ENCODE results near the gene F5.

The F5 gene

DNA sequence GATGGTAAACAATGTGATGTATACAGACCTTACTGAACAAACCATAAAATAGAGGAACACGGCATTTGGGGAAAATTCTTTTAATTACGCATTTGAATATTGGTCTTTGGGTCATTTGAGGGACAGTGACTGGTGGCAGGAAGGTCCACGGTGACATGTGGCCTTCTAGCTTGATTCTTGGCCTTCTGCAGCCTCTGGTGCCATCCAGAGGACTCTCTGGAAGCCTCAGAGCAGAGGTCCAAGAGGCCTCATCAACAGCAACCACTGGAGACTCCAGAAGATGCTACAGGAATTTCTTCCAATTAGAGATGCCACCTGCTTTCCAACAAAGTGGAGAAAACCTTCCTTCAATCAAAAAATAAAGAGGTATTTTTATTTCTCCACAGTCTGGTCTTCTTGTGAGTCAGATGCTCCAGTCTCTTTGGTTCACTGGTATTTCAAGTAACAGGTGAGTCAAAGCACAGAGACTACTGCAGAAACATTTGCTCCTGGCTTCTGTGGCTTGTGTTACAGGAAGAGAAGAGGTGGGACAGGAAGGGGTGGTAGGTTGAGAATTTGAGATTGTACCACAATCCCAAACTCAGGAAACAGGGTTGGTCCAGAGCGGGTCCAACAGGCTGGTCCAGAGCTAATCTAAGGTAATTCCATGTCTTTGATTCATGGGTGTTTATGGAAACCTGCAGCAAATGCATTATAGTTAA lies 2.7 kb upstream of the F5 start:
- no peak for DNase-seq (ENCODE audit: low read depth in 1 of 2, low spot score in 1 of 2)

DNA sequence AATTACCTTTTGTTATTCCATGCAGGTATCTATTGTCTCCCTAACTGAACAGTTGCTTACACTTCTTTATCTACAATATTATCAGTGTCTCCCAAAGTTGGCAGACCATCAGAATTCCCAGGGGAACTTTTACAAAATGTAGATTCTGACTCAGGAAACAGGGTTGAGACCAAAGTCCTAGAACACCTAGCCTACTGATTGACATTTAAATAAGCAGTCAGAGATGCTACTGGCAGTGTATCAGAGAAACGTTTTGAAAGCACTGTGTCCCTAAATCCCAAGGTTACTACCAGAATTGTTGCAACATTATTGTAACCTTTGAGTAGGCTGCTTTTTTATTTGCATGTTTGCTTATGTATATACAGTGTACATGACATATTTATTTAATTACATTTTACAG lies 1.8 kb upstream of the F5 start:
- no peak for DNase-seq (ENCODE audit: low read depth in 1 of 2, low spot score in 1 of 2)

DNA sequence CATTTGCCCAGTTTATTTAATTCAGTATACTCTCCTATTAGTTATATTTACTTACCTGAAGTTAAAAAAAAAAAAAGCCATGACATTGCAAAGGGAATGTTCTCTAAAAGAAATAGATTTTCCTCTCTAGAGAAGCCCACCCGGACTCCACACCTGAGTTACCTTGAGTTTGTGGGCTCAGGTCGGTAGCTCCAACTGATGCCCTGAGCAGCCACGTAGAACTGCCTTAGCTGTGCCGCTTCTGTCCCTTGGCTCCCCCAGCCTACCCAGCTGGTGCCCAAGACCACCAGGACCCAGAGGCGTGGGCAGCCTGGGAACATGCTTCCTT lies 250 bp downstream of the F5 start:
- no peak for DNase-seq (ENCODE audit: low read depth in 1 of 2, low spot score in 1 of 2)

DNA sequence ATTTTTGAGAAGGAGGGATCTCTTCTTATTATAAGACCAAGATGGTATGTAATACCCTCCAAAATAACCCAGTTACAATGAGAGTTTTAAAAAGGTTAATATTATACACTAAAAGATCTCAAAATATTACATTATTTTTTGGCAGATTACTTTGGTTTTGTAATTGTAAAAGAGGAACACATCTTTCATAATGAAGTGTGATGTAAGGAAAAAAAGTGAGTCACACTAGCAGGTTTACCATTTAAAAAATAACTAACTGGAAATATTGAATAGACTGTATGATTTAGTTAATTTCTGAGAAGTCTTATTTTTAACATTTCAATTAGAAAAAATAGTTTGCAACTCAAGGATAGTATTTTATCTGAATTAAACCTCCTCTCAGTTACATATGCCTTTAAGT lies 1.1 kb downstream of the F5 start:
- no peak for DNase-seq (ENCODE audit: low read depth in 1 of 2, low spot score in 1 of 2)

DNA sequence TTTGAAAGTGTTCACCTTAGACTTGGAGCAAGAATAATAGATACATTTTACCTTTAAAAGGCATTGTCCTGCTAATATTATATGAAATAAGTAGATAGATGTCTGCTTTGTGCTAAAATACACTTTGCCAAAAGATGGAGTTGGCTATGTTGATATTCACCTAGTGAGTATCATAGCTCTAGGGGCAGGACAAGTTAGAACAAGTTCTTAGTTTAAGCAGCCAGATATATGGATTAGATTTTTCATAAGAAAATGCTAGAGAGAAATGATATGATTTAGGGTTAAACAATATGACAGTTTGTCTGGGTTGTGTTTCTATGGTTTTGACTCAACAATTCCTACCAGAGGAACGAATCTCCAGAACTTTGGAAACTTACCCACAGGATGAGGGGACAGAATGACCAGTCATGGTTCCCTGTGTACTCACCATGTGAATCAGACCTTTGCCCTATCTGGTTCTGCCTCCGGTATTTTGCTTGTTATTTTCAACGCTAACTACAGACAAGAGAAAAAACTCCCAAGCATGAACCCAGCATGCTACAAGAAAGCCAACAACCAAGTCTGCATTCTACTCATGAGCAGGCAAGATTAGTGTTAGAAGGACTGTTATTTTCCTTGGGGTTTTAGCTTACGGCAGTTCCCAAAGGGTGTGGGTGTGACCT lies 1.7 kb downstream of the F5 start:
- DNase-seq (ENCODE audit: low read depth in 1 of 2, low spot score in 1 of 2): no peak

DNA sequence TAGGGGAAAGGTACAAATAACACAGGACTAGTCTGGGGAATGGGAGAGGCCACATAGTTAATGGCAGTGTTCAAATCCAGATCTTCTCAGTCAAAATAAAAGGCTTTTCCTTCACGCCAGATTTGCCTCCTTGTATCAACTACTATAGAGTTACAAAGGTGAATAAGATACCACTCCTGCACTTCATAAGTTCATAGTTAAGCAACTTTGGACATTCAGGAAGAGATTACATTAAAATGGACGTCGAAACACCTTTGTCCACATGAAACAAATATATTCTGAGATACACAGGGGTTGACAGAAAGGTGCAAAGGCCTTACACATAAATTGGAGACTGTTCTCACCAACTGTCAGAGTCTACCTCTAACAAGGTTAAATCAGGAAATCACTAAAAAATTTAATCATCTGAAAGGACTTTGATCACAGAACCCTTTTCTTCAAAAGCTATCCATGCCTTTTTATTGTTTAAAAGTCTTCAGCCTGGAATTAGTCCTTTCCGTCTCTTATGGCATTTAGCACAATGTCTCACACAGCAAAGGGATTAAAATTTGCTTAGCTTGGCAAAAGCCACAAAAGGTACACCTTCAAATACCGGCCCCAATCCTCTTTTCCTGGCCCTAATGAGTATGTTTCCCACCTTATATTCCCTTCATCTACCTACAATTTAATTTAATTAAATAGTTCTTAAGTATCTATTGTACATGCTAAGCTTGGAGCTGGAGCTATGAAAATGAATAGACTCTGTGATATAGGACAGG lies 8.1 kb downstream of the F5 start:
- DNase-seq (ENCODE audit: low read depth in 1 of 2, low spot score in 1 of 2): no peak

DNA sequence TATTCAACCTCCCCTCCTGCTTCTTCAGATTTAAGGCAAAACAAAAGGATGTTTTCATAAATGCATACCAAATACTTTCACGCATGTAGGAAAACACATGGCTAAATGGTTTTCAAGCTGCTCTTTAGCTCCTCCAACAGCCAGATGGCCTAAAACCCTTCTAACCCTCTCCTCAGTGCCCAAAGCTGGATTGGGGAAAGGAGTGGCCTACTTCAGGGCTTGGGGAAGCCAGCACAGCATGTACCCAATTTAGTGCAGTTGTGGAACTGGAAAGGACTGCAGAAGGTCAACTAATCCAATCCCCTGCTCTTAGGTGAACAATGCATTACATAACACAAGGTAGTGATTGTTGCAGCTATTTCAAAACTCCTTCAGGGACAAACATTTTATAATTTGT lies 9.3 kb downstream of the F5 start:
- DNase-seq (ENCODE audit: low read depth in 1 of 2, low spot score in 1 of 2): no peak

DNA sequence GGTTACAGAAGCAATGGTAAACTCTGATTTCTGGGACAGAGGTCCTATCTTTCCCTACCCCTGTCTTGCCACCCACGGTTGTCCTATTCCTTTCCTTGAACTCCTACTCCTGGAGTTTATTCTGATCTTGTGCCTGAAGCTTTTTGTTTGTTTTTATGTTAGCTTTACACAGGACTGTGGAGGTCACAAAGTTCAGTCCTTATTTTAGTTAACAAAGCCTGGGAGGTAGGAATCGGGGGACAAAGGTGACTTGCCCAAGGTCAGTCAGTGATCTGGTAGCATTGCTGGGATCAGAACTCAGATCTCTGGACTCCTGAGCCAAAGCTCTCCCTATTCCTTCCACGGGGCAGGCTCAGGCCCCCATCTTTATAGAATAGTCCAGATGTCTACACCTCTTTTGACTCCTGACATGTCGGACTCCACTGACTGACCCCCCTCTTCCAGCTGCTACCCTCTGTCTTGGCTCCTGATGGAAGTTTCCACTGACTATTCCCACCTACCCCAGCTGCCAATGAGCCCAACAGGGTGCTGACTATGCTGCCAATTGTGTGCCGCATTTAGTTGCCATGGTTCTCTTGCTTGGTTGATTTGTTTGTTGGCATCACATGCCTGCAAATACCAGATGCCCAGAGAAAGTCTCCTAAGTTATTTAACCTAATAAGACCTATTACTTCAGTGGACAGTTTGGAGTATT lies 9.9 kb downstream of the F5 start:
- DNase-seq (ENCODE audit: low read depth in 1 of 2, low spot score in 1 of 2): no peak

DNA sequence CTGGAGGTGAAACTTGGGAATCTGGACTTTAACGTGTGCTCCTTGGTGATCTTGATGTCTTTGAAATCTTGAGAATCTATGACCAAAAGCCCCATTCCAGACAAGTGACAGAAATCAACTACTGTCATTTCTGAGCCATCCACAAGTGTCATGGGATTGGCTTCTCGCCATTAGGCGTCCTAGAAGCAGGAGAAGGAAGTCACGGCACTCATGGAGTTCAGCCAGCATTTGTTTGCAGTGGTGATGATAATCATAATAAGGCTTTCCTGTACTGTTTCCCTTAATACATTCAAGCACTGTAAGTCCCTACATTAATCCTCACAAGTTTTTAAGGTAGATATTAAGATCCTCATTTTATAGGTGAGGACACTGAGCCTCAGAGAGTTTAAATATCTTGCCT lies 11.9 kb downstream of the F5 start:
- no peak for DNase-seq (ENCODE audit: low read depth in 1 of 2, low spot score in 1 of 2)

DNA sequence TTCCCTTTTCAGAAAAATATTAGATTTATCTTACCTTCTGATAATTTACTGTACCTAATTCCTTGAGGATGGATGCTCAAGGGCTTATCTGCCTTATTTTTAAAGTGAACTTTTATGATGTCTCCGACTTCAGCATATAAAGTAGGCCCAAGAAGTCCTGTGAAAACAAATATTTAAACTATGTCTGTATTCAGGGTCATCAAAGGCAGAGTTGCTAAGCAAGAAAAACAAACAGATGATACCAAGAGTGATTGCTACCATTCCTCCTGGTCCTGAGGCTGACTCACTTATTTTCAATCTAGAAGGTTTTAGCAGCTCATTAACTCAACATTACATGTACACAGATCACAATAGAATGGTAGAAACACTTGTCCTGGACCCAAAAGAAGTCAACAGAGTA lies 14.1 kb downstream of the F5 start:
- no peak for DNase-seq (ENCODE audit: low read depth in 1 of 2, low spot score in 1 of 2)

DNA sequence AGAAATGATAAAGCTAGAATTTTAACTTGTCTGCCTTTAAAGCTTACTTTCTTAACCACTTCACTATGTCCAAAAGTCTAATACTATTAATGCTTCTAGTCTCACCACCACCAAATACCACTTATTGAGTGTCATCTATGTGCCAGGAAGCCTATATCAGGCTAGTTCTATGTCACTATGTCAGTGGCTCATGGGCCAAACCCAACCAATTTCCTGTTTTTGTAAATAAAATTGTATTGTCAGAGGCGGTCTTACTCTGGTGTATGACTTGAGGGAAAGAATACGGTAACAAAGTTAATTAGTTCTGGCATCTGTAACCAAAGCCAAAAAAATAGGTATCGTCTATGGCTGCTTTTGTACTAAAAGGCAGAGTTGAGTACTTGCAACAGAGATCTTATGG lies 14.8 kb downstream of the F5 start:
- no peak for DNase-seq (ENCODE audit: low read depth in 1 of 2, low spot score in 1 of 2)

DNA sequence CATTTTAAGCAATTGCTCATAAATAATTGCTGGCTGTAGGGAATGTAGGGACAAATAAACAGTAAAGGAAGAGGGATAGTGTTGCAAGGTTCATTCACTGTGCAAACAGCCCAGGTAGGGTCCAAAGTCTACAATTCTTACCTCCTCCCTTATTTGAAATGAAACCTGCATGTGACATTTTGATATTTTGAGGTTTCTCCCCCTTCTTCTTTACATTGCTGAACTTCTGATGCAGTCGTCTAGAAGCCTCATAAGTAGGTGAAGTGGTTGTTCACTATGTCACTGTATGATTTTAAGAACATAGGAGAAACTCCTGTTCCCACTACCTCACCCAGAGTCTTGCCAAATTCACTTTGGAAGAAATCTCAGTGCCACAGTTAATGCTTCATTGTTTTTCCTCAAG lies 16.1 kb downstream of the F5 start:
- DNase-seq (ENCODE audit: low read depth in 1 of 2, low spot score in 1 of 2): no peak

DNA sequence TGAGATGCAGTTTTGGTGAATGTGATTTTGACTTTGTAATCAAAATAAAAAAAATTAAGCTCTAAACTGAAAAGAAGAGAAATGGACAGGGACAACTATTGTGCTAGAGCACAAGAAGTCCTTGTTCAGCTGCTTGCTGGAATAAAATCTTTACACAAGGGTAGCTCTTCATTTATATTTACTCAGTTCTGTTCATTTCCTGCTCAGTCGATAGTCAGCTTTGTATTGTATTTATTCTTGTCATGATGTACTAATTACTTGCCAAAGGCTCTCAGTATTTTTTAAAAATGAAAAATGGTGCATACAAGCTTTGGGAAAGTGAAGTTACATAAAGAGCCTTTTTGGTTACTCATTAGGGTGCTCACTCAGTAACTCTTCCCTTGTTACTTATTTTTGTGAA lies 17.8 kb downstream of the F5 start:
- DNase-seq (ENCODE audit: low read depth in 1 of 2, low spot score in 1 of 2): no peak

DNA sequence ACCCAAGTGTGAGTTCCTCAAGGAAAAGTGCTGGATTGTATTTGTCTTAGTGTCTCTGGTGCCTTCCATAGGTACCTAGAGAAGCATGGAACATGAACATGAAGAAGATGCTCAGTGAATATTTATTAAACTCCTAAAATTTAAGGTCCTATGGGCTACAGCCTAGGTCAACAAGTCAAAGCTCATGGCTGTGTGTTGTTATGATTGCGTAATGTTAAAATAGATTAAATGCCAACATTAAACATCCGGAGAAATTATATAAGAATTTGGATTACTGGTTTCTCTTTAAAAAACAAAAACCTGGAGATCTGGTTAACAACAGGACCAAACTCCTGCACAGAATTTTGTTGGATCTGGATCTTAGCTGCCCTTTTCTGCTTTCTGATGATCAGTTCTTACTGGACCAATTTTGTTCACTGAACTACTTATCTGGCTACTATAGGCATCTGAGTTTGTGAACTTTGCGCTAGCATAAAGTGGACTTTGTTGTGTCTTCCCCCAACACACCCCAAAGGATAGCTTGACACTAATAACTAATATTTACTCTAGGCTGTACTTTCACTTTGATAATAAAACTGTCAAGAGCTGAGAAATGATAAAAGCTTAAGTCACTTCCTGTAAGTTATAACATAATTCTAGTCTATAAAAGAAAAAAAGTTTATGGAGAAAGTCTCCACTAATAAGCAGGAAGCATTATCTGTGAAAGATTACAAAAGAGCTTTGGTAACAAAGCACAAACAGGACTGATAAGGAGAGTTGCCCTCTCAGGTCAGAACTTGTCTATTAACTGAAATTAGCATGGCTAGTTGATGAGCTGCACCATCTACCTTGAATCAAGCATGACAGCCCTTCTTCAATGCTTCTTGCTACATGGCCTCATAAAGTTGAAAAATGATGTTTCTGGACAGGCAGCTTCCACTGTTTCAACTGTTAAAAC lies 20.7 kb downstream of the F5 start:
- DNase-seq (ENCODE audit: low read depth in 1 of 2, low spot score in 1 of 2): no peak

DNA sequence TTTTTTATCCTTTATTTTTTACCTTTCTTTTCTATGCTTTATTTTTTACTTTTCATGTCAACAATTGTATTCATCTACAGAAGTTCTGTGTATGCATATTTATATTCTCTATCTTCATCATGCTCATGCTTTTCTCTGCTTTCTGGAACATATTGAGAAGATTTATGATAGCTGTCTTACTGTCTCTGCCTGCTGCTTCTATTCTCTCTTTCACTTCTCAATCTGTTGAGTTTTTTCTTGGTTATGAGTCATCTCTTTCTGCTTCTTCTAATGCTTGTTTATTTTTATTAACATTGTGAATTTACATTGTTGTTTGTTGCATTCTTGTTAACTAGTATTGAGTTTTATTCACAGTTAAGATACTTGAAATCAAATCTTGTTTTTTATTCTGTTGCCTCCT lies 22.6 kb downstream of the F5 start:
- no peak for DNase-seq (ENCODE audit: low read depth in 1 of 2, low spot score in 1 of 2)

DNA sequence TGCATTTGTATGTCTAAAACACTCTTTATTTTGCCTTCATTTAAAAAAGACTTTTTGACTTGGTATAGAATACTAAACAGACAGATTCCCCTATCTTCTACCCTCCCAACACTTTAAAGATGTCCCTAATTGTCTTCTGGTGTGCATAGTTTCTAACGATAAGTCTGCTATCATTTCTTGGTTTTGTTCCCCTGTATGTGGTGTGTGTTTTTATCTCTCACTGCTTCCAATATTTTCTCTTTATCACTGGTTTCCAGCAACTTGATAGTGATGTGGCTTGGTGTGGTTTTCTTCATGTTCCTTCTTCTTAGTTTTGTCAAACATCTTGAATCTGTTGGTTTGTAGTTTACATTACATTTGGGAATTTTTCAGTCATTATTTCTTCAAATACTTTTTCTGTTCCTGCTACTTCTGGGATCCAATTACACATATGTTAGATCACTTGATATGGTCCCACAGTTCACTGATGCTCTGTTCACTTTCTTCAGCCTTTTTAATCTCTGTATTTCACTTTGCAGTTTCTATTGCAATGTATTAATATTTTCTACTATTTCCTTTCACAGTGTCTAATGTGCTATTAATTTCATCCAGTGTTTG lies 23.2 kb downstream of the F5 start:
- DNase-seq (ENCODE audit: low read depth in 1 of 2, low spot score in 1 of 2): no peak

DNA sequence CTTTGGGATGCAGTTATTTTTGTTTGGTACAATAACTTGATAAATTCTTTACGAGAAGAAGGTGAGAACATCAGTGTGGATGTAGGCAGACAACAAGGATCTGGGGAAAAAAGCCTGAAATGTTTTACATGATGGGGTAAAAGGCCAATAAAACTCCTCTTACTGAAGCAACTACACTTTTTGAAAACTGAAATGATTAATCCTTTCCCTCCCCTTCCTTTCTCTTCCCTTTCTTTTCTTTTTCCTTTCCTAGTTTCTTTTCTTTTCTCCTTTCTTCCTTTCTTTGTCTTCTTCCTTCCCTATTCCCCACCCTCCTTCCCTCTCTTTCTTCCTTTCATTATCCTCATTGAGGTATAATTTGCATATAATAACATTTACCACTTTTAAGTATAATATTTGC lies 24.6 kb downstream of the F5 start:
- DNase-seq (ENCODE audit: low read depth in 1 of 2, low spot score in 1 of 2): no peak

DNA sequence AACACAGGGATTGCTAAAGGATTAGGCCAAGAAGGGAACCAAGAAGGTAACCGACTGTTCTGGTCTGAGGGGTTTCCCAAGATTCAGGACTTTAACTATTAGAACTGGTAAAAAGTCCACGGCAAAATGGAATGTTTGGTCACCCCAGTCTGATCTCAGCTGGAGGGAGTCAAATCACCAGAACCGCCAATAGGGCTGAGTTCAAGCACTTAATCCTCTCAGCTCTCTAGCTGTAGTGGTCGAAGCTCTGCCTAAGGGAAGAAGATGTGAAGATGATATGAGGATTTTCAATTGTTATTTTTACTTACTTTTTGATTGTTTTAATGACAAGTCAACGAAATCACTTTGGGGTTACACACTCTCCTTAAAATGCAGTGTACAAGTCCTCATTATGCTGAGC lies 29.1 kb downstream of the F5 start:
- no peak for DNase-seq (ENCODE audit: low read depth in 1 of 2, low spot score in 1 of 2)

DNA sequence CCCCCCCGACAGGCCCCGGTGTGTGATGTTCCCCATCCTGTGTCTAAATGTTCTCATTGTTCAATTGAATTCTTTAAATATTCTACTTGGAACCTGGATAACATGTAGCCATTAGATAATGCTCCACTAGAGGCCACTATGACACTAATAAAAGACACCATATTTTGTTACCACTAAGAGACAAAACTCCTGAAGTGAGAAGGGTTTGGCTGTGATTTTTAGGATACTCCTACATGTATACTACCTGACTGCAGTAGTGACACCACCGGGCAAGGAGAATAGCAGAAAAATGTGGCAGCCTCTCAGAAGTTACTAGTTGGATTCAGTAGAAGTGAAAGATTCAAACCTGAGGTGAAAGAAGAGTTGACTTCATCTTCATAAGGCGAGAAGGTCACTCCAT lies 36.0 kb downstream of the F5 start:
- DNase-seq (ENCODE audit: low read depth in 1 of 2, low spot score in 1 of 2): no peak

DNA sequence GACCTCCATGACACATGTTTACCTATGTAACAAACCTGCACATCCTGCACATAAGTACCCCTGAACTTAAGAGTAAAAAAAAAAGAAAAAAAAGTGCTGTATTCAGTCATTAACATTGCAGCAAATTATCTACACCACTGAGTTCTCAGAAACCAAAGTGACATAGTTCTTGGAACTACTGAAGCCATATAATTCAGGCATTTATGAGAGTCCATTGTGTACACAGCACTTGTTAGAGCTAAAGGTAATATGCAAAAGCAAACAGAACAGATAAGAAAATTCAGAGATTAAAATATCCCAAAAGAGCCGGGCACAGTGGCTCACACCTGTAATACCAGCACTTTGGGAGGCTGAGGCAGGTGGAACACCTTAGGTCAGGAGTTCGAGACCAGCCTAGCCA lies 38.0 kb downstream of the F5 start:
- no peak for DNase-seq (ENCODE audit: low read depth in 1 of 2, low spot score in 1 of 2)
